ENCODE measurements around the gene MED25.

- no peak for TF ChIP-seq CTCF (conservative IDR thresholded peaks at IDR 0.05 in 1 of 2, IDR thresholded peaks at IDR 0.05 in 1 of 2; ENCODE audit: low read depth in 1 of 2, low read length in 2 of 2)
- TF ChIP-seq EZH2 (IDR thresholded peaks at IDR 0.05; ENCODE audit: low read length, missing control alignments) = no peak
Measured at GRCh38 chr19:49881186-49881585, 63.1 kb downstream of the MED25 start.

Data from fibroblast of lung (primary cell).